Activated CD4-positive, alpha-beta T cell treated with anti-CD3 and anti-CD28 coated beads for 4 hours (primary cell): Measurements from ENCODE around the gene GRP.
"Not testable (repeated sequence)": the region's sequence is repeated elsewhere in the genome, so short reads cannot be mapped to it uniquely, and the experiment has no call there.

Experiments
- DNase-seq, 2 donors: peaks; one replicate each; pipeline ENCODE4 v3.0.0-alpha.2; 2020

GRP gene

GRCh38 chr18:59229701-59230443, 9.9 kb downstream of the GRP start:
- no peak for DNase-seq

GRCh38 chr18:59231114-59231513, 11.2 kb downstream of the GRP start:
- DNase-seq = no peak

GRCh38 chr18:59231877-59232276, 11.9 kb downstream of the GRP start:
- no peak for DNase-seq

GRCh38 chr18:59232309-59233016, 12.5 kb downstream of the GRP start:
- no peak for DNase-seq

- no peak for DNase-seq
These were observed 13.1 kb downstream of the GRP start for GRCh38 chr18:59233017-59233410.

GRCh38 chr18:59238385-59238784, 18.4 kb downstream of the GRP start:
- DNase-seq = no peak

GRCh38 chr18:59239642-59240041, 19.7 kb downstream of the GRP start:
- DNase-seq = no peak

GRCh38 chr18:59242906-59243305, 22.9 kb downstream of the GRP start:
- DNase-seq = no peak

GRCh38 chr18:59246796-59247195, 26.8 kb downstream of the GRP start:
- DNase-seq = no peak

- DNase-seq = peak in 1 of 2 donors; percentile 23
These were observed 29.3 kb downstream of the GRP start for GRCh38 chr18:59249199-59249774.

GRCh38 chr18:59255491-59255890, 35.5 kb downstream of the GRP start:
- not testable (repeated sequence) for DNase-seq

GRCh38 chr18:59261842-59262241, 41.9 kb downstream of the GRP start:
- DNase-seq = not testable (repeated sequence)

- not testable (repeated sequence) for DNase-seq
These were observed 42.3 kb downstream of the GRP start for GRCh38 chr18:59262243-59262642.

- DNase-seq = no peak
These were observed 43.7 kb downstream of the GRP start for GRCh38 chr18:59263661-59264060.

GRCh38 chr18:59264121-59264571, 44.2 kb downstream of the GRP start:
- DNase-seq = no peak

GRCh38 chr18:59264651-59265245, 44.8 kb downstream of the GRP start:
- DNase-seq = no peak

GRCh38 chr18:59265246-59265973, 45.5 kb downstream of the GRP start:
- DNase-seq = no peak

- DNase-seq = no peak
These were observed 46.0 kb downstream of the GRP start for GRCh38 chr18:59265974-59266369.

GRCh38 chr18:59266459-59266858, 46.5 kb downstream of the GRP start:
- DNase-seq = no peak

GRCh38 chr18:59266886-59267502, 47.0 kb downstream of the GRP start:
- DNase-seq = no peak

- no peak for DNase-seq
These were observed 47.7 kb downstream of the GRP start for GRCh38 chr18:59267503-59268126.
